GM23338 (cell line): ENCODE results near the gene NEURL3. TPM values are rescaled to one million over a fixed set of nuclear protein-coding genes. Genes with fewer than 3 reads are reported as not detected.

Experiments used
- ATAC-seq: fragments of 200-7000 bp; cut with Tn5 transposase; 3 replicates; pipeline ENCODE4 v1.9.1; 2020
- DNase-seq: peaks from one replicate; pipeline ENCODE4 v3.0.0-alpha.2; 2015; ENCODE audit warnings: low spot score
- H2AFZ ChIP-seq: fragments of 200-600 bp; sonication (generic); 2 replicates; pipeline ENCODE4 v1.8.0; 2016; ENCODE audit warnings: antibody characterized with exemption, mild to moderate bottlenecking, moderate library complexity
- H3F3A ChIP-seq: fragments of 200-600 bp; sonication (generic); replicated peaks from 2 replicates; pipeline ENCODE4 v1.8.0; 2017; ENCODE audit warnings: antibody characterized with exemption, mixed run types, low read depth
- H3K27ac ChIP-seq: fragments of 200-600 bp; sonication (generic); 2 replicates; pipeline ENCODE4 v1.6.1; 2016; ENCODE audit warnings: low read depth
- H3K27me3 ChIP-seq: fragments of 200-600 bp; sonication (generic); 2 replicates; pipeline ENCODE4 v1.8.0; 2016; ENCODE audit warnings: mild to moderate bottlenecking, mixed run types, moderate library complexity; ENCODE audit not compliant: insufficient read depth
- H3K36me3 ChIP-seq: fragments of 200-600 bp; sonication (generic); 2 replicates; pipeline ENCODE4 v1.8.0; 2016; ENCODE audit warnings: mild to moderate bottlenecking; ENCODE audit not compliant: insufficient read depth
- H3K4me1 ChIP-seq: fragments of 200-600 bp; sonication (generic); 2 replicates; pipeline ENCODE4 v1.8.0; 2016; ENCODE audit warnings: mild to moderate bottlenecking, moderate library complexity; ENCODE audit not compliant: insufficient read depth
- H3K4me2 ChIP-seq: fragments of 200-600 bp; sonication (generic); 2 replicates; pipeline ENCODE4 v1.7.1; 2017; ENCODE audit warnings: mixed run types
- H3K4me3 ChIP-seq: fragments of 200-600 bp; sonication (generic); 2 replicates; pipeline ENCODE4 v1.6.1; 2016; ENCODE audit warnings: mixed run types
- H3K79me2 ChIP-seq: fragments of 200-600 bp; sonication (generic); replicated peaks from 2 replicates; pipeline ENCODE4 v1.8.0; 2017; ENCODE audit warnings: mild to moderate bottlenecking; ENCODE audit not compliant: insufficient read depth
- H3K9me2 ChIP-seq: fragments of 200-600 bp; sonication (generic); 2 replicates; pipeline ENCODE4 v1.8.0; 2017; ENCODE audit not compliant: insufficient read depth
- H4K20me1 ChIP-seq: fragments of 200-600 bp; sonication (generic); replicated peaks from 2 replicates; pipeline ENCODE4 v1.8.0; 2017; ENCODE audit warnings: mild to moderate bottlenecking; ENCODE audit not compliant: insufficient read depth
- H3K27ac Mint-ChIP-seq: 2 replicates; pipeline ENCODE4 v1.8.0; 2020; ENCODE audit warnings: inconsistent platforms, mild to moderate bottlenecking, moderate library complexity, mixed read lengths
- H3K27me3 Mint-ChIP-seq: 3 replicates; pipeline ENCODE4 v1.8.0; 2022; ENCODE audit warnings: low read depth, mild to moderate bottlenecking, moderate library complexity, mixed read lengths, inconsistent platforms; ENCODE audit not compliant: insufficient read depth, poor library complexity
- H3K36me3 Mint-ChIP-seq: 3 replicates; pipeline ENCODE4 v1.8.0; 2021; ENCODE audit warnings: low read depth, mild to moderate bottlenecking, inconsistent platforms, moderate library complexity, mixed read lengths
- H3K4me1 Mint-ChIP-seq: 3 replicates; pipeline ENCODE4 v1.8.0; 2020; ENCODE audit warnings: mild to moderate bottlenecking, inconsistent platforms, mixed read lengths
- H3K4me3 Mint-ChIP-seq: 3 replicates; pipeline ENCODE4 v1.8.0; 2021; ENCODE audit warnings: moderate library complexity, mild to moderate bottlenecking, inconsistent platforms, mixed read lengths
- H3K9me3 Mint-ChIP-seq: 3 replicates; pipeline ENCODE4 v1.8.0; 2020; ENCODE audit warnings: moderate library complexity, mild to moderate bottlenecking, inconsistent platforms, mixed read lengths
- CREB1 ChIP-seq: fragments of 250-450 bp; sonication (Bioruptor Pico); IDR thresholded peaks from 2 replicates; pipeline ENCODE4 v1.5.0; 2020; ENCODE audit warnings: low read depth, mild to moderate bottlenecking, moderate library complexity
- EZH2phosphoT487 ChIP-seq: fragments of 200-600 bp; sonication (generic); IDR thresholded peaks from one replicate; pipeline ENCODE4 v1.8.1; 2018; ENCODE audit warnings: antibody characterized with exemption; ENCODE audit not compliant: unreplicated experiment
- NANOG ChIP-seq: IDR thresholded peaks from 2 replicates; pipeline ENCODE4 v1.6.1; 2016; ENCODE audit warnings: antibody characterized with exemption, borderline replicate concordance
- ZNF114 ChIP-seq: fragments of 250-450 bp; sonication (Bioruptor Pico); IDR thresholded peaks from 2 replicates; pipeline ENCODE4 v1.5.0; 2020; ENCODE audit warnings: mild to moderate bottlenecking, moderate library complexity
- ZNF331 ChIP-seq: fragments of 250-450 bp; sonication (Bioruptor Pico); IDR thresholded peaks from 2 replicates; pipeline ENCODE4 v1.5.0; 2020; ENCODE audit warnings: low read depth, mild to moderate bottlenecking, moderate library complexity
- polyA plus RNA-seq: library from polyadenylated mRNA; unstranded; fragments of >200 nt; fragmentation: Nextera tagmentation; extraction: Ambion mirVana; gene quantifications from 2 replicates; pipeline ENCODE4 v1.2.1, GENCODE V29; 2016
- total RNA-seq: library from RNA; depleted of rRNA; stranded (reverse); fragments of >200 nt; shearing (Covaris generic); gene quantifications from 2 replicates; pipeline ENCODE4 v1.2.3, GENCODE V29; 2014
- TF ChIP-seq, protein P1 (sequence below): IDR thresholded peaks from 2 replicates; pipeline ENCODE4 v1.6.1; 2016; ENCODE audit warnings: antibody characterized with exemption
- TF ChIP-seq, protein P2 (sequence below): IDR thresholded peaks from one replicate; pipeline ENCODE4 v1.6.1; 2018; ENCODE audit warnings: antibody characterized with exemption; ENCODE audit not compliant: unreplicated experiment
- TF ChIP-seq, protein P3 (sequence below): fragments of 250-450 bp; sonication (Bioruptor Pico); IDR thresholded peaks from 2 replicates; pipeline ENCODE4 v1.5.0; 2020; ENCODE audit warnings: mild to moderate bottlenecking, moderate library complexity

The NEURL3 gene
- total and polyA plus RNA-seq, 2 experiments from 2014 or later = 0.21 TPM; not detected in 1

DNA sequence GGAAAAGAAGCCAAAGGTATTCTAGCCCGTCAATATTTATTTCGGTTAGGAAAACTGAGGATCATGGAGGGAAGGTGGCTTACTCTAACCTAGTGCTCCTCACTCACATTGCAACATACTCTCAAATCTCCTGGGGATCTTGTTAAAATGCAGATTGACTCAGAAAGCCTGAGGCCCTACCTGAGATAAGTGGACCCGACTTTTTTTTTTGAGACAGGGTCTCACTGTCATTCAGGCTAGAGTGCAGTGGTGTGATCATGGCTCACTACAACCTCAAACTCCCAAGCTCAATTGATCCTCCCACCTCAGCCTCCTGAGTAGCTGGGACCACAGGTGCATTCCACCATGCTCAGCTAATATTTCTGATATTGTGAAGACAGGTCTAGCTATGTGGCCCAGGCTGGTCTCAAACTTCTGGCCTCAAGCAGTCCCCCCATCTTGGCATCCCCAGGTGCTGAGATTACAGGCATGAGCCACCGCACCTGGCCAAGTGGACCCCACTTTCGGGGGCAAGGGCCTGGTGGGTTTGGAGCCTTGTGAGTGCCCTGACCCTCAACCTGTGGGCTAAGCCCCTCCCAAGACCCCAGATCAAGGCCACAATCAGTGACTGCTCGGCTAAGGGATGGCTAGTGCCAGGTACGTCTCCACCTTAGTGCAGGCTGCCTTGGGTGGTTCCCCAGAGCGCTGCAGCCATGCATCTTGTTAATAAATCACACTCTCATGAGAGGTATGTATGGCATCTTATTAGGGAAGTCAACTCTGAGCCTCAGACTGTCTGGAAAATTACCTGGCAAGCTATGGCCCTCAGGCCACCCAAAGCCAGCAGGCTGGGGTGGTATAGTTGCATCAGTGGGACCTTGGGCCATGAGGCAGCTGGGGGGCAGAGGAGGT is 1.1 kb upstream of the NEURL3 start:
- no peak overlapping the region for H3K27ac Mint-ChIP-seq
- Histone ChIP-seq H4K20me1 (no peaks in the 10 kb centered on the region), H3K4me3 (no peak overlapping the region), H3K27ac (no peak overlapping the region), H3K4me1 (peaks cover 3% of the 10 kb centered on the region; the same call in 1 of the 2 replicates), H3K9me2 (no peaks in the 10 kb centered on the region), H3K27me3 (peaks cover 10% of the 10 kb centered on the region), H2AFZ (0 out of 2 replicates have a peak overlapping the region, but pooled peaks have one; percentile 38), H3F3A (0 out of 2 replicates have a peak, but pooled peaks cover 2% of the 10 kb centered on the region), H3K4me2 (no peak overlapping the region), H3K36me3 (no peaks in the 10 kb centered on the region; the same call in 1 of the 2 replicates), H3K79me2 (no peaks in the 10 kb centered on the region)
- no peaks in the 10 kb centered on the region; the same call in 2 of the 3 replicates for H3K36me3 Mint-ChIP-seq
- H3K9me3 Mint-ChIP-seq = peaks cover 4% of the 10 kb centered on the region; the same call in 2 of the 3 replicates
- peaks cover 26% of the 10 kb centered on the region for H3K27me3 Mint-ChIP-seq
- ATAC-seq (no peak), DNase-seq (no peak)
- H3K4me1 Mint-ChIP-seq = peaks cover 20% of the 10 kb centered on the region
- TF ChIP-seq ZNF331 (no peak), NANOG (no peak)
- H3K4me3 Mint-ChIP-seq = no peak overlapping the region

DNA sequence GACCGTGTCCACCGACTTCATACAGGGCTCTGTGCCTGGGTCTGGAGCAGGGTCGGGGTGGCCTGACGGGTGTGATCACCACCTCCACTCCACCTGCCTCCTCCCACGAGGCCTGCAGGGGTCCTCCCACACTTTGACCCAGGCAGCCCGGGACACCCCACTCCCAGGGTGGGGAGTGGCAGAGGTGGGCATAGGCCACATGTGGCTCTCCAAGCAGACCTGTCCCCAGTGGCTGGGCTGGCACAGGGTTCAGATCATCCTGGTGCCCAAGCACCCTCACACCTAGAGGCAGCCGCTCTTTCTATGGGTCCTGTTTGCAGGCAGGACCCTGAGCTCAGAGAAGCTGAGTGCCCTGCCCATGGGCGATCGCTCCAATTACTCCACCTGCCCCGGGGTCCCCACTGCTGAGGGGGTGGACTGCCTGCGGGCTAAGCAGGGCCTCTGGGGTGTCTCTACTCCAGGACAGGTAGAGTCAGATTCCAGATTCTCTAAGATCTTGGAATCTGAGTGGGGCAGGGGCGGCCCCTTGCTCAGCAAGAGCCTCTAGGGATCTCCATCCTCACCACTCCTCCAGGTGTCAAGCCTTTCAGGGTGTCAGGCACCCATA is 1.4 kb downstream of the NEURL3 start:
- Histone ChIP-seq H3K4me1 (no peaks in the 10 kb centered on the region; the same call in 1 of the 2 replicates), H3K79me2 (no peaks in the 10 kb centered on the region), H3K4me2 (no peak overlapping the region), H2AFZ (no peak overlapping the region), H3K27me3 (peaks cover 10% of the 10 kb centered on the region), H3K4me3 (no peak overlapping the region), H3F3A (0 out of 2 replicates have a peak, but pooled peaks cover under 1% of the 10 kb centered on the region), H4K20me1 (no peaks in the 10 kb centered on the region), H3K9me2 (no peaks in the 10 kb centered on the region), H3K36me3 (no peaks in the 10 kb centered on the region; the same call in 1 of the 2 replicates), H3K27ac (no peak overlapping the region)
- Mint-ChIP-seq H3K9me3 (no peaks in the 10 kb centered on the region; the same call in 2 of the 3 replicates), H3K27ac (no peak overlapping the region), H3K4me1 (peaks cover 15% of the 10 kb centered on the region), H3K36me3 (no peaks in the 10 kb centered on the region; the same call in 2 of the 3 replicates), H3K27me3 (peaks cover 22% of the 10 kb centered on the region), H3K4me3 (no peak overlapping the region)
- no peak for DNase-seq
- ATAC-seq = no peak
- TF ChIP-seq, protein P1, sequence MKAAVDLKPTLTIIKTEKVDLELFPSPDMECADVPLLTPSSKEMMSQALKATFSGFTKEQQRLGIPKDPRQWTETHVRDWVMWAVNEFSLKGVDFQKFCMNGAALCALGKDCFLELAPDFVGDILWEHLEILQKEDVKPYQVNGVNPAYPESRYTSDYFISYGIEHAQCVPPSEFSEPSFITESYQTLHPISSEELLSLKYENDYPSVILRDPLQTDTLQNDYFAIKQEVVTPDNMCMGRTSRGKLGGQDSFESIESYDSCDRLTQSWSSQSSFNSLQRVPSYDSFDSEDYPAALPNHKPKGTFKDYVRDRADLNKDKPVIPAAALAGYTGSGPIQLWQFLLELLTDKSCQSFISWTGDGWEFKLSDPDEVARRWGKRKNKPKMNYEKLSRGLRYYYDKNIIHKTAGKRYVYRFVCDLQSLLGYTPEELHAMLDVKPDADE = no peak
- TF ChIP-seq NANOG (no peak), CREB1 (CRISPR knock-in tag) (no peak), ZNF331 (no peak), EZH2phosphoT487 (no peak), ZNF114 (CRISPR knock-in tag) (no peak)
- TF ChIP-seq, protein P2, sequence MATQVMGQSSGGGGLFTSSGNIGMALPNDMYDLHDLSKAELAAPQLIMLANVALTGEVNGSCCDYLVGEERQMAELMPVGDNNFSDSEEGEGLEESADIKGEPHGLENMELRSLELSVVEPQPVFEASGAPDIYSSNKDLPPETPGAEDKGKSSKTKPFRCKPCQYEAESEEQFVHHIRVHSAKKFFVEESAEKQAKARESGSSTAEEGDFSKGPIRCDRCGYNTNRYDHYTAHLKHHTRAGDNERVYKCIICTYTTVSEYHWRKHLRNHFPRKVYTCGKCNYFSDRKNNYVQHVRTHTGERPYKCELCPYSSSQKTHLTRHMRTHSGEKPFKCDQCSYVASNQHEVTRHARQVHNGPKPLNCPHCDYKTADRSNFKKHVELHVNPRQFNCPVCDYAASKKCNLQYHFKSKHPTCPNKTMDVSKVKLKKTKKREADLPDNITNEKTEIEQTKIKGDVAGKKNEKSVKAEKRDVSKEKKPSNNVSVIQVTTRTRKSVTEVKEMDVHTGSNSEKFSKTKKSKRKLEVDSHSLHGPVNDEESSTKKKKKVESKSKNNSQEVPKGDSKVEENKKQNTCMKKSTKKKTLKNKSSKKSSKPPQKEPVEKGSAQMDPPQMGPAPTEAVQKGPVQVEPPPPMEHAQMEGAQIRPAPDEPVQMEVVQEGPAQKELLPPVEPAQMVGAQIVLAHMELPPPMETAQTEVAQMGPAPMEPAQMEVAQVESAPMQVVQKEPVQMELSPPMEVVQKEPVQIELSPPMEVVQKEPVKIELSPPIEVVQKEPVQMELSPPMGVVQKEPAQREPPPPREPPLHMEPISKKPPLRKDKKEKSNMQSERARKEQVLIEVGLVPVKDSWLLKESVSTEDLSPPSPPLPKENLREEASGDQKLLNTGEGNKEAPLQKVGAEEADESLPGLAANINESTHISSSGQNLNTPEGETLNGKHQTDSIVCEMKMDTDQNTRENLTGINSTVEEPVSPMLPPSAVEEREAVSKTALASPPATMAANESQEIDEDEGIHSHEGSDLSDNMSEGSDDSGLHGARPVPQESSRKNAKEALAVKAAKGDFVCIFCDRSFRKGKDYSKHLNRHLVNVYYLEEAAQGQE = no peak
- TF ChIP-seq, protein P3, sequence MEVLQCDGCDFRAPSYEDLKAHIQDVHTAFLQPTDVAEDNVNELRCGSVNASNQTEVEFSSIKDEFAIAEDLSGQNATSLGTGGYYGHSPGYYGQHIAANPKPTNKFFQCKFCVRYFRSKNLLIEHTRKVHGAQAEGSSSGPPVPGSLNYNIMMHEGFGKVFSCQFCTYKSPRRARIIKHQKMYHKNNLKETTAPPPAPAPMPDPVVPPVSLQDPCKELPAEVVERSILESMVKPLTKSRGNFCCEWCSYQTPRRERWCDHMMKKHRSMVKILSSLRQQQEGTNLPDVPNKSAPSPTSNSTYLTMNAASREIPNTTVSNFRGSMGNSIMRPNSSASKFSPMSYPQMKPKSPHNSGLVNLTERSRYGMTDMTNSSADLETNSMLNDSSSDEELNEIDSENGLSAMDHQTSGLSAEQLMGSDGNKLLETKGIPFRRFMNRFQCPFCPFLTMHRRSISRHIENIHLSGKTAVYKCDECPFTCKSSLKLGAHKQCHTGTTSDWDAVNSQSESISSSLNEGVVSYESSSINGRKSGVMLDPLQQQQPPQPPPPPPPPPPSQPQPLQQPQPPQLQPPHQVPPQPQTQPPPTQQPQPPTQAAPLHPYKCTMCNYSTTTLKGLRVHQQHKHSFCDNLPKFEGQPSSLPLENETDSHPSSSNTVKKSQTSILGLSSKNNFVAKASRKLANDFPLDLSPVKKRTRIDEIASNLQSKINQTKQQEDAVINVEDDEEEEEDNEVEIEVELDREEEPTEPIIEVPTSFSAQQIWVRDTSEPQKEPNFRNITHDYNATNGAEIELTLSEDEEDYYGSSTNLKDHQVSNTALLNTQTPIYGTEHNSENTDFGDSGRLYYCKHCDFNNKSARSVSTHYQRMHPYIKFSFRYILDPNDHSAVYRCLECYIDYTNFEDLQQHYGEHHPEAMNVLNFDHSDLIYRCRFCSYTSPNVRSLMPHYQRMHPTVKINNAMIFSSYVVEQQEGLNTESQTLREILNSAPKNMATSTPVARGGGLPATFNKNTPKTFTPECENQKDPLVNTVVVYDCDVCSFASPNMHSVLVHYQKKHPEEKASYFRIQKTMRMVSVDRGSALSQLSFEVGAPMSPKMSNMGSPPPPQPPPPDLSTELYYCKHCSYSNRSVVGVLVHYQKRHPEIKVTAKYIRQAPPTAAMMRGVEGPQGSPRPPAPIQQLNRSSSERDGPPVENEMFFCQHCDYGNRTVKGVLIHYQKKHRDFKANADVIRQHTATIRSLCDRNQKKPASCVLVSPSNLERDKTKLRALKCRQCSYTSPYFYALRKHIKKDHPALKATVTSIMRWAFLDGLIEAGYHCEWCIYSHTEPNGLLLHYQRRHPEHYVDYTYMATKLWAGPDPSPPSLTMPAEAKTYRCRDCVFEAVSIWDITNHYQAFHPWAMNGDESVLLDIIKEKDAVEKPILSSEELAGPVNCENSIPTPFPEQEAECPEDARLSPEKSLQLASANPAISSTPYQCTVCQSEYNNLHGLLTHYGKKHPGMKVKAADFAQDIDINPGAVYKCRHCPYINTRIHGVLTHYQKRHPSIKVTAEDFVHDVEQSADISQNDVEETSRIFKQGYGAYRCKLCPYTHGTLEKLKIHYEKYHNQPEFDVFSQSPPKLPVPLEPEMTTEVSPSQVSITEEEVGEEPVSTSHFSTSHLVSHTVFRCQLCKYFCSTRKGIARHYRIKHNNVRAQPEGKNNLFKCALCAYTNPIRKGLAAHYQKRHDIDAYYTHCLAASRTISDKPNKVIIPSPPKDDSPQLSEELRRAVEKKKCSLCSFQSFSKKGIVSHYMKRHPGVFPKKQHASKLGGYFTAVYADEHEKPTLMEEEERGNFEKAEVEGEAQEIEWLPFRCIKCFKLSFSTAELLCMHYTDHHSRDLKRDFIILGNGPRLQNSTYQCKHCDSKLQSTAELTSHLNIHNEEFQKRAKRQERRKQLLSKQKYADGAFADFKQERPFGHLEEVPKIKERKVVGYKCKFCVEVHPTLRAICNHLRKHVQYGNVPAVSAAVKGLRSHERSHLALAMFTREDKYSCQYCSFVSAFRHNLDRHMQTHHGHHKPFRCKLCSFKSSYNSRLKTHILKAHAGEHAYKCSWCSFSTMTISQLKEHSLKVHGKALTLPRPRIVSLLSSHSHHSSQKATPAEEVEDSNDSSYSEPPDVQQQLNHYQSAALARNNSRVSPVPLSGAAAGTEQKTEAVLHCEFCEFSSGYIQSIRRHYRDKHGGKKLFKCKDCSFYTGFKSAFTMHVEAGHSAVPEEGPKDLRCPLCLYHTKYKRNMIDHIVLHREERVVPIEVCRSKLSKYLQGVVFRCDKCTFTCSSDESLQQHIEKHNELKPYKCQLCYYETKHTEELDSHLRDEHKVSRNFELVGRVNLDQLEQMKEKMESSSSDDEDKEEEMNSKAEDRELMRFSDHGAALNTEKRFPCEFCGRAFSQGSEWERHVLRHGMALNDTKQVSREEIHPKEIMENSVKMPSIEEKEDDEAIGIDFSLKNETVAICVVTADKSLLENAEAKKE (CRISPR knock-in tag) = no peak
